K562 (cell line): Measurements from ENCODE around the gene IGSF21. TPM values are rescaled to one million over a fixed set of nuclear protein-coding genes. Genes with fewer than 3 reads are reported as not detected.

Source experiments
- ATAC-seq: fragments of 200-7000 bp; cut with Tn5 transposase; 3 replicates; pipeline ENCODE4 v1.9.1; 2020; ENCODE audit warnings: moderate library complexity
- BruUV-seq: library from RNA; stranded (reverse); fragments of 400-500 nt; replicated peaks from 2 replicates; lab custom pipeline; 2021; lab: Mats Ljungman, UMichigan
- CTCF ChIA-PET: fragments of 300-600 bp; formaldehyde crosslinking; extraction: SDS; loops from one replicate; lab custom pipeline; 2021; ENCODE audit warnings: low intra/inter-chr PET ratio; lab: Yijun Ruan, JAX
- POLR2A ChIA-PET: fragments of 300-600, 350-650 bp; sonication (Branson Sonifier 250); formaldehyde crosslinking; extraction: SDS; loops from one replicate; lab custom pipeline; 2021; ENCODE audit warnings: antibody characterized with exemption, inconsistent platforms; lab: Yijun Ruan, JAX
- DNase-seq, 4 experiments: peaks; one replicate each; pipeline versions ENCODE4 v3.0.0 to v3.0.0-alpha.2; 2011 to 2018; ENCODE audit warnings: low spot score in 3 of 4, mixed read lengths in 3 of 4; ENCODE audit errors: extremely low read depth in 1 of 4
- FAIRE-seq: peaks from 2 replicates; lab custom pipeline; 2011; peaks lifted over from hg19 to GRCh38; lab: Jason Lieb, UNC
- H2AFZ ChIP-seq: 2 replicates; pipeline ENCODE4 v1.6.0; 2011; ENCODE audit warnings: low read depth, low read length, control low read depth, inconsistent platforms
- H3K27ac ChIP-seq: fragments of 200-600 bp; 3 replicates; pipeline ENCODE4 v1.8.0; 2011; ENCODE audit warnings: low read depth, mild to moderate bottlenecking, control low read depth, inconsistent platforms, low read length, moderate library complexity, mixed read lengths; ENCODE audit errors: extremely low read depth
- H3K27me3 ChIP-seq, 2 experiments: fragments of 300-600 bp in 1 of 2; 2 replicates in 1 of 2; 3 replicates in 1 of 2; pipeline versions ENCODE4 v1.6.0 to v1.8.0; 2011; ENCODE audit warnings: inconsistent platforms in 2 of 2, low read length in 2 of 2, mild to moderate bottlenecking in 1 of 2, mixed read lengths in 1 of 2, moderate library complexity in 1 of 2; ENCODE audit not compliant: control insufficient read depth in 2 of 2, insufficient read depth in 2 of 2
- H3K36me3 ChIP-seq: fragments of 300-600 bp; 3 replicates; pipeline ENCODE4 v1.8.0; 2011; ENCODE audit warnings: mild to moderate bottlenecking, low read length, inconsistent platforms; ENCODE audit not compliant: control insufficient read depth, insufficient read depth
- H3K4me1 ChIP-seq, 2 experiments: fragments of 200-600 bp in 1 of 2; replicated peaks in 1 of 2; 2 replicates in 1 of 2; 3 replicates in 1 of 2; pipeline versions ENCODE4 v1.5.1 to v1.8.0; 2011; ENCODE audit warnings: inconsistent platforms in 2 of 2, low read length in 2 of 2, mild to moderate bottlenecking in 1 of 2, mixed read lengths in 1 of 2, moderate library complexity in 1 of 2; ENCODE audit not compliant: control insufficient read depth in 2 of 2, insufficient read depth in 2 of 2
- H3K4me2 ChIP-seq: 2 replicates; pipeline ENCODE4 v1.6.1; 2011; ENCODE audit warnings: low read length, control low read depth, inconsistent platforms, mixed read lengths; ENCODE audit not compliant: insufficient read depth
- H3K4me3 ChIP-seq: fragments of 200-600 bp; sonication (generic), shearing (Covaris generic); 2 replicates; pipeline ENCODE4 v1.5.1; 2016; ENCODE audit warnings: control low read depth, inconsistent platforms
- H3K79me2 ChIP-seq: fragments of 200-600 bp; 3 replicates; pipeline ENCODE4 v1.8.0; 2011; ENCODE audit warnings: low read length, inconsistent platforms; ENCODE audit not compliant: control insufficient read depth, insufficient read depth
- H3K9ac ChIP-seq, 2 experiments: 2 replicates each; pipeline versions ENCODE4 v1.6.0 to v1.6.1; 2011; ENCODE audit warnings: low read depth in 2 of 2, low read length in 2 of 2, control low read depth in 1 of 2, inconsistent platforms in 1 of 2, mild to moderate bottlenecking in 1 of 2, mixed read lengths in 1 of 2; ENCODE audit not compliant: insufficient read depth in 1 of 2
- H3K9me1 ChIP-seq: one replicate; pipeline ENCODE4 v1.6.0; 2011; ENCODE audit warnings: inconsistent platforms, mild to moderate bottlenecking, low read length, moderate library complexity; ENCODE audit not compliant: control insufficient read depth, insufficient read depth
- H3K9me3 ChIP-seq: replicated peaks from 2 replicates; pipeline ENCODE4 v1.5.1; 2011; ENCODE audit warnings: low read depth, low read length, inconsistent platforms; ENCODE audit not compliant: control insufficient read depth, insufficient read depth
- H4K20me1 ChIP-seq: replicated peaks from 2 replicates; pipeline ENCODE4 v1.6.1; 2011; ENCODE audit warnings: low read length, inconsistent platforms, mixed read lengths; ENCODE audit not compliant: control insufficient read depth, insufficient read depth
- E2F5 ChIP-seq: sonication (generic); formaldehyde crosslinking; IDR thresholded peaks from 2 replicates; pipeline ENCODE4 v1.8.0; 2022; ENCODE audit warnings: mild to moderate bottlenecking, missing genetic modification reagents
- NKRF ChIP-seq: fragments of 450-650 bp; IDR thresholded peaks from 2 replicates; pipeline ENCODE4 v1.6.1; 2016; ENCODE audit warnings: borderline replicate concordance
- RAD21 ChIP-seq, 2 experiments: fragments of 250-450 bp in 1 of 2; fragments of 450-650 bp in 1 of 2; sonication (Bioruptor Pico) in 1 of 2; formaldehyde crosslinking in 1 of 2; IDR thresholded peaks in 1 of 2; conservative IDR thresholded peaks in 1 of 2; 2 replicates each; pipeline versions ENCODE4 v1.4.0 to v1.8.0; 2020 to 2022; ENCODE audit warnings: mild to moderate bottlenecking in 2 of 2, moderate library complexity in 1 of 2
- ZKSCAN1 ChIP-seq: fragments of 150-350 bp; IDR thresholded peaks from 2 replicates; pipeline ENCODE4 v1.6.1; 2016; ENCODE audit warnings: low read depth, low read length
- WGBS: fragments of 100-300 bp; shearing (Covaris generic); methylation state at CpG from one replicate; pipeline ENCODE4 v1.1.6; 2016; ENCODE audit warnings: low coverage, mixed read lengths; ENCODE audit not compliant: insufficient coverage; ENCODE audit errors: missing lambda C conversion rate; 5-methylcytosine and 5-hydroxymethylcytosine counted together
- in situ Hi-C: fragments of 300-500 bp; cut with MboI; formaldehyde crosslinking; loops from 4 replicates; pipeline ENCODE4 v1.15.0; 2018; ENCODE audit warnings: inconsistent platforms, mixed read lengths
- intact Hi-C: fragments of 100-400 bp; cut with micrococcal nuclease; formaldehyde crosslinking; loops from 2 replicates; pipeline ENCODE4 v1.14.2; 2022
- polyA plus RNA-seq, 8 experiments: library from polyadenylated mRNA; depleted of rRNA in 4 of 8; stranded (reverse) in 5 of 8; unstranded in 3 of 8; fragments of >200 nt; fragmentation: Nextera tagmentation in 2 of 8; fragmentation: Illumina TruSeq in 1 of 8; extraction: Ambion mirVana in 2 of 8; extraction: Trizol in 1 of 8; gene quantifications; 2 replicates each; pipeline versions ENCODE4 v1.2.1 to v1.2.3, GENCODE V29; 2011 to 2014; ENCODE audit warnings: inconsistent platforms in 1 of 8, missing spikeins in 1 of 8
- total RNA-seq, 7 experiments: library from RNA; depleted of rRNA in 6 of 7; stranded (reverse); fragments of >200 nt in 6 of 7; fragmentation: Illumina TruSeq in 2 of 7; extraction: Trizol in 2 of 7; gene quantifications; 2 replicates each; pipeline versions ENCODE4 v1.2.1 to v1.2.3, GENCODE V29; 2011 to 2021; ENCODE audit warnings: low replicate concordance in 1 of 7
- TF ChIP-seq, protein P1 (sequence below), 3 experiments: IDR thresholded peaks in 2 of 3; conservative IDR thresholded peaks in 1 of 3; 2 replicates each; pipeline ENCODE4 v1.5.1; 2011 to 2012; ENCODE audit warnings: low read length in 3 of 3, mild to moderate bottlenecking in 3 of 3, control low read depth in 2 of 3, improper control_type of control experiment in 1 of 3, inconsistent platforms in 1 of 3, low read depth in 1 of 3, mixed read lengths in 1 of 3, moderate library complexity in 1 of 3; ENCODE audit not compliant: insufficient read depth in 2 of 3

IGSF21 gene
- total and polyA plus RNA-seq, 9 of the 15 experiments (the other 6 are each of a cell fraction or from before 2014, with no cell fraction given) = not detected

- Histone ChIP-seq H3K79me2 (no peaks in the 10 kb centered on the region), H2AFZ (no peak overlapping the region), H4K20me1 (peaks cover 5% of the 10 kb centered on the region; the same call in 1 of the 2 replicates), H3K9ac (no peak overlapping the region), H3K27me3 (no peaks in the 10 kb centered on the region; a peak in 1 of 5 replicates), H3K4me2 (no peak overlapping the region), H3K4me3 (no peak overlapping the region), H3K36me3 (no peaks in the 10 kb centered on the region), H3K9me3 (no peaks in the 10 kb centered on the region), H3K9me1 (no peaks in the 10 kb centered on the region), H3K27ac (no peak overlapping the region), H3K4me1 (no peaks in the 10 kb centered on the region)
- in situ Hi-C loops = no loop called here
- BruUV-seq = no TSS peak
- intact Hi-C loops = no loop called here
- CTCF ChIA-PET = no interaction called here
- FAIRE-seq = no peak
- POLR2A ChIA-PET = no interaction called here
- DNase-seq = no peak
- WGBS = 0% methylated on average over 1 of the region's 1 CpG
- no peak for TF ChIP-seq NKRF
- 0 out of 2 replicates have a peak, but pooled peaks have one; percentile 40 for TF ChIP-seq ZKSCAN1
- no peak for ATAC-seq
Measured at GRCh38 chr1:18245647-18246046, 138.0 kb downstream of the IGSF21 start.

GRCh38 chr1:18246543-18246942 lies 138.9 kb downstream of the IGSF21 start:
- no TSS peak for BruUV-seq
- 1% methylated on average over 6 of the region's 6 CpGs for WGBS
- POLR2A ChIA-PET = interaction anchor here (0.8 to 0.9 kb wide), 2 partner anchors 21 to 329 kb away, joined by 3 read pairs; no protein-coding TSS in a partner anchor
- H4K20me1 ChIP-seq = peaks cover 5% of the 10 kb centered on the region; the same call in 1 of the 2 replicates
- H3K9me3 ChIP-seq = no peaks in the 10 kb centered on the region
- H3K4me3 ChIP-seq = no peak overlapping the region
- H3K9ac ChIP-seq = no peak overlapping the region
- FAIRE-seq = peak; percentile 82
- no peak for TF ChIP-seq E2F5
- TF ChIP-seq, protein P1, sequence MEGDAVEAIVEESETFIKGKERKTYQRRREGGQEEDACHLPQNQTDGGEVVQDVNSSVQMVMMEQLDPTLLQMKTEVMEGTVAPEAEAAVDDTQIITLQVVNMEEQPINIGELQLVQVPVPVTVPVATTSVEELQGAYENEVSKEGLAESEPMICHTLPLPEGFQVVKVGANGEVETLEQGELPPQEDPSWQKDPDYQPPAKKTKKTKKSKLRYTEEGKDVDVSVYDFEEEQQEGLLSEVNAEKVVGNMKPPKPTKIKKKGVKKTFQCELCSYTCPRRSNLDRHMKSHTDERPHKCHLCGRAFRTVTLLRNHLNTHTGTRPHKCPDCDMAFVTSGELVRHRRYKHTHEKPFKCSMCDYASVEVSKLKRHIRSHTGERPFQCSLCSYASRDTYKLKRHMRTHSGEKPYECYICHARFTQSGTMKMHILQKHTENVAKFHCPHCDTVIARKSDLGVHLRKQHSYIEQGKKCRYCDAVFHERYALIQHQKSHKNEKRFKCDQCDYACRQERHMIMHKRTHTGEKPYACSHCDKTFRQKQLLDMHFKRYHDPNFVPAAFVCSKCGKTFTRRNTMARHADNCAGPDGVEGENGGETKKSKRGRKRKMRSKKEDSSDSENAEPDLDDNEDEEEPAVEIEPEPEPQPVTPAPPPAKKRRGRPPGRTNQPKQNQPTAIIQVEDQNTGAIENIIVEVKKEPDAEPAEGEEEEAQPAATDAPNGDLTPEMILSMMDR (IDR thresholded peaks at IDR 0.05 in 2 of 3, conservative IDR thresholded peaks at IDR 0.05 in 1 of 3; ENCODE audit: insufficient read depth in 2 of 3, low read depth in 1 of 3, low read length in 3 of 3) = peak; percentile 39 to 66 (median 55); a peak in 5 of 6 replicates
- peak in 1 of 2 experiments; percentile 20; a peak in 1 of 4 replicates for TF ChIP-seq RAD21 (CRISPR knock-in tag; conservative IDR thresholded peaks at IDR 0.05 in 1 of 2, IDR thresholded peaks at IDR 0.05 in 1 of 2)
- in situ Hi-C loops (no loop called here), intact Hi-C loops (no loop called here)
- no peaks in the 10 kb centered on the region for H3K4me1 ChIP-seq
- H3K36me3 ChIP-seq = no peaks in the 10 kb centered on the region
- no peaks in the 10 kb centered on the region for H3K9me1 ChIP-seq
- no peak overlapping the region for H2AFZ ChIP-seq
- H3K79me2 ChIP-seq = no peaks in the 10 kb centered on the region
- H3K4me2 ChIP-seq = no peak overlapping the region
- CTCF ChIA-PET = no interaction called here
- no peaks in the 10 kb centered on the region; a peak in 1 of 5 replicates for H3K27me3 ChIP-seq
- peak; percentile 63; the same call in 2 of the 3 replicates for ATAC-seq
- peak; percentile 20 to 30 (median 22) for DNase-seq
- H3K27ac ChIP-seq = no peak overlapping the region
